ENCODE measurements around the gene LAMB1.
A peak's percentile ranks its signal among the peaks of the same experiment; 100 is the strongest.

DNA sequence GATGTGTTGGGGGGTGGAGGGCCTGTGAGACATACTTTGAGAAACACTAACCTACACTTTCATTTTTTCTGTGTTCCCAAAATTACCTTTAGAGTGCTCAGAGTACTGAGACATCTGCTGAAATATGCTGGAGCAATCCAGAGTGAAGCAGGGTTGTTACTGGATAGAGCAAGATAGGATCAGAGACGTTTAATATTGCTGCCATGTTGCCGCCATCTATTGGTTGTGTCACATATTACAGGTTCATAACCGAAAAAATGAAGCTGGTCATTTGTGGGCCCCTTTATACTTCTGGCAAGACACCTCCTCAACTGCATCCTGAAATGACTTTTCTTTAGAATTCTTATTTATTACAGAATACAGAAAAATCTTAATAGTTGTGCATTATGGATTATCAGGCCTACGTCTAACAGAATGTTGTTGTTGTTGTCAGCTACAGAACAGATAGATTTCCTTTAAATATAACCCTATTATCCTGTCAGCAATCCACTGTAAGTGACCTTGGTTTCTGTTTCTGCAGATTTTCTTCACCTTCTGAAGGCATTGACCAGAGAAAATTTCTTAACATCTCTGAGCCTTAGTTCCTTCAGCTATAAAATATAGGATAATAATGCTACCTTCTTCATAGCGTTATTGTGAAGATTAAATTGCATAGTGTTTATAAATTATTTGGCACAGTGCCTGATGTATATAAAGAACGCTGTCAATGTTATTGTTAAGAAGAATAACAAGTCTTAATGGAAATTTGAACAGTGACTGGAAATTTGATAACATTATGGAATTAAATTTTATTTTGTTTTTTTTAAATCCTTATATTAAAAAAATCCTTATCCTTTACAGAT lies 128.1 kb downstream of the LAMB1 start:
- TF ChIP-seq, protein P1, sequence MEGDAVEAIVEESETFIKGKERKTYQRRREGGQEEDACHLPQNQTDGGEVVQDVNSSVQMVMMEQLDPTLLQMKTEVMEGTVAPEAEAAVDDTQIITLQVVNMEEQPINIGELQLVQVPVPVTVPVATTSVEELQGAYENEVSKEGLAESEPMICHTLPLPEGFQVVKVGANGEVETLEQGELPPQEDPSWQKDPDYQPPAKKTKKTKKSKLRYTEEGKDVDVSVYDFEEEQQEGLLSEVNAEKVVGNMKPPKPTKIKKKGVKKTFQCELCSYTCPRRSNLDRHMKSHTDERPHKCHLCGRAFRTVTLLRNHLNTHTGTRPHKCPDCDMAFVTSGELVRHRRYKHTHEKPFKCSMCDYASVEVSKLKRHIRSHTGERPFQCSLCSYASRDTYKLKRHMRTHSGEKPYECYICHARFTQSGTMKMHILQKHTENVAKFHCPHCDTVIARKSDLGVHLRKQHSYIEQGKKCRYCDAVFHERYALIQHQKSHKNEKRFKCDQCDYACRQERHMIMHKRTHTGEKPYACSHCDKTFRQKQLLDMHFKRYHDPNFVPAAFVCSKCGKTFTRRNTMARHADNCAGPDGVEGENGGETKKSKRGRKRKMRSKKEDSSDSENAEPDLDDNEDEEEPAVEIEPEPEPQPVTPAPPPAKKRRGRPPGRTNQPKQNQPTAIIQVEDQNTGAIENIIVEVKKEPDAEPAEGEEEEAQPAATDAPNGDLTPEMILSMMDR (CRISPR knock-in tag; IDR thresholded peaks at IDR 0.05) = peak; percentile 85
- TF ChIP-seq SAFB2 (CRISPR knock-in tag; IDR thresholded peaks at IDR 0.05; ENCODE audit: borderline replicate concordance, low read depth) = no peak
- TF ChIP-seq, protein P2, sequence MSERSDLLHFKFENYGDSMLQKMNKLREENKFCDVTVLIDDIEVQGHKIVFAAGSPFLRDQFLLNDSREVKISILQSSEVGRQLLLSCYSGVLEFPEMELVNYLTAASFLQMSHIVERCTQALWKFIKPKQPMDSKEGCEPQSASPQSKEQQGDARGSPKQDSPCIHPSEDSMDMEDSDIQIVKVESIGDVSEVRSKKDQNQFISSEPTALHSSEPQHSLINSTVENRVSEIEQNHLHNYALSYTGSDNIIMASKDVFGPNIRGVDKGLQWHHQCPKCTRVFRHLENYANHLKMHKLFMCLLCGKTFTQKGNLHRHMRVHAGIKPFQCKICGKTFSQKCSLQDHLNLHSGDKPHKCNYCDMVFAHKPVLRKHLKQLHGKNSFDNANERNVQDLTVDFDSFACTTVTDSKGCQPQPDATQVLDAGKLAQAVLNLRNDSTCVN (CRISPR knock-in tag; IDR thresholded peaks at IDR 0.05; ENCODE audit: borderline replicate concordance) = no peak
- TF ChIP-seq REST (IDR thresholded peaks at IDR 0.05; ENCODE audit: borderline replicate concordance in 1 of 2, low read depth in 1 of 2, low read length in 2 of 2) = no peak
- no peak for TF ChIP-seq PLSCR1 (CRISPR knock-in tag; IDR thresholded peaks at IDR 0.05; ENCODE audit: borderline replicate concordance)

All from HepG2 (cell line).